Islet of Langerhans (tissue), 1 donor: Measurements from ENCODE around the gene PPARG.

Source experiments
- FAIRE-seq: peaks from one replicate; lab custom pipeline; 2011; peaks lifted over from hg19 to GRCh38; lab: Jason Lieb, UNC

The PPARG gene

GRCh38 chr3:12415014-12415680, 126.3 kb downstream of the PPARG start:
- FAIRE-seq, result no peak

GRCh38 chr3:12416731-12417130, 127.9 kb downstream of the PPARG start:
- no peak for FAIRE-seq

- FAIRE-seq, result no peak
Measured at GRCh38 chr3:12420393-12420792, 131.5 kb downstream of the PPARG start.

GRCh38 chr3:12421132-12421531, 132.3 kb downstream of the PPARG start:
- FAIRE-seq, result no peak

GRCh38 chr3:12423131-12423530, 134.3 kb downstream of the PPARG start:
- FAIRE-seq, result no peak

- no peak for FAIRE-seq
Measured at GRCh38 chr3:12423918-12424630, 135.2 kb downstream of the PPARG start.

GRCh38 chr3:12424635-12425319, 135.9 kb downstream of the PPARG start:
- no peak for FAIRE-seq

- no peak for FAIRE-seq
Measured at GRCh38 chr3:12425850-12426579, 137.1 kb downstream of the PPARG start.

GRCh38 chr3:12427551-12427950, 138.7 kb downstream of the PPARG start:
- FAIRE-seq, result no peak

- no peak for FAIRE-seq
Measured at GRCh38 chr3:12428126-12428525, 139.3 kb downstream of the PPARG start.

GRCh38 chr3:12430086-12430485, 141.2 kb downstream of the PPARG start:
- FAIRE-seq, result no peak

GRCh38 chr3:12433823-12434222, 145.0 kb downstream of the PPARG start:
- no peak for FAIRE-seq

- FAIRE-seq, result no peak
Measured at GRCh38 chr3:12436514-12437220, 147.8 kb downstream of the PPARG start.

- FAIRE-seq, result no peak
Measured at GRCh38 chr3:12437221-12437605, 148.3 kb downstream of the PPARG start.

- no peak for FAIRE-seq
Measured at GRCh38 chr3:12437861-12438260, 149.0 kb downstream of the PPARG start.

GRCh38 chr3:12438318-12438717, 149.4 kb downstream of the PPARG start:
- FAIRE-seq, result no peak

GRCh38 chr3:12439161-12439940, 150.5 kb downstream of the PPARG start:
- FAIRE-seq, result no peak

GRCh38 chr3:12440927-12441714, 152.3 kb downstream of the PPARG start:
- no peak for FAIRE-seq

- no peak for FAIRE-seq
Measured at GRCh38 chr3:12442654-12443501, 154.0 kb downstream of the PPARG start.
